Gastrocnemius medialis (tissue), 4 donors: ENCODE results near the gene PID1. TPM values are rescaled to one million over a fixed set of nuclear protein-coding genes. Genes with fewer than 3 reads are reported as not detected.

Experiments used
- ATAC-seq, 2 donors: fragments of 150-250 bp; one replicate each; pipeline ENCODE4 v1.9.1; 2016
- DNase-seq, 2 donors: peaks; one replicate each; pipeline ENCODE4 v3.0.0-alpha.2; 2019
- H3K27ac ChIP-seq, 4 donors: fragments of 200-600 bp; sonication (generic); 1 replicate in 1 of 4; 2 replicates in 3 of 4; pipeline ENCODE4 v1.5.1; 2016 to 2018; ENCODE audit warnings: mild to moderate bottlenecking in 2 of 4, moderate library complexity in 1 of 4
- H3K27me3 ChIP-seq, 3 donors: fragments of 200-600 bp; sonication (generic) in 2 of 3; 1 replicate in 1 of 3; 2 replicates in 2 of 3; pipeline versions ENCODE4 v1.5.1 to v1.6.0; 2016 to 2019; ENCODE audit warnings: mild to moderate bottlenecking in 1 of 3, moderate library complexity in 1 of 3
- H3K36me3 ChIP-seq, 2 donors: fragments of 200-600 bp; sonication (generic) in 1 of 2; one replicate each; pipeline ENCODE4 v1.5.1; 2017 to 2018
- H3K4me1 ChIP-seq, 2 donors: fragments of 200-600 bp; sonication (generic) in 1 of 2; one replicate each; pipeline ENCODE4 v1.5.1; 2016 to 2017; ENCODE audit warnings: mild to moderate bottlenecking in 2 of 2
- H3K4me3 ChIP-seq, 4 donors: fragments of 200-600 bp; sonication (generic) in 3 of 4; 1 replicate in 1 of 4; 2 replicates in 3 of 4; pipeline ENCODE4 v1.5.1; 2016 to 2019; ENCODE audit warnings: mild to moderate bottlenecking in 2 of 4
- H3K9me3 ChIP-seq, 3 donors: fragments of 200-600 bp; sonication (generic) in 2 of 3; 1 replicate in 1 of 3; 2 replicates in 2 of 3; pipeline ENCODE4 v1.5.1; 2016 to 2019
- CTCF ChIP-seq, 5 experiments: fragments of 450-650 bp in 3 of 5; fragments of 200-600 bp in 2 of 5; sonication (generic) in 2 of 5; IDR thresholded peaks in 4 of 5; conservative IDR thresholded peaks in 1 of 5; 1 replicate in 4 of 5; 2 replicates in 1 of 5; pipeline ENCODE4 v1.5.1; 2016 to 2019; ENCODE audit warnings: antibody characterized with exemption in 5 of 5, mild to moderate bottlenecking in 3 of 5, moderate library complexity in 3 of 5
- POLR2A ChIP-seq, 2 donors: fragments of 450-650 bp; IDR thresholded peaks; one replicate each; pipeline ENCODE4 v1.6.1; 2017; ENCODE audit warnings: antibody characterized with exemption in 2 of 2, mild to moderate bottlenecking in 2 of 2, moderate library complexity in 2 of 2
- in situ Hi-C, 4 donors: fragments of 200-750 bp; cut with MboI; loops; one replicate each; pipeline versions ENCODE4 v1.15.0 to v1.8.0; 2017; ENCODE audit warnings: low sequenced_read_pairs in 4 of 4
- intact Hi-C: fragments of 100-400 bp; cut with DNase I; formaldehyde crosslinking; loops from one replicate; pipeline ENCODE4 v1.15.1; 2023; ENCODE audit warnings: low total_unique reads
- total RNA-seq, 4 donors: library from RNA; depleted of rRNA; stranded (reverse); fragments of >200 nt; gene quantifications; one replicate each; pipeline versions ENCODE4 v1.1.0 to v1.2.3, GENCODE V29; 2016

The PID1 gene
- total RNA-seq, 4 donors from 2014 or later: 11.3 to 24.3 (median 19.5) TPM

DNA sequence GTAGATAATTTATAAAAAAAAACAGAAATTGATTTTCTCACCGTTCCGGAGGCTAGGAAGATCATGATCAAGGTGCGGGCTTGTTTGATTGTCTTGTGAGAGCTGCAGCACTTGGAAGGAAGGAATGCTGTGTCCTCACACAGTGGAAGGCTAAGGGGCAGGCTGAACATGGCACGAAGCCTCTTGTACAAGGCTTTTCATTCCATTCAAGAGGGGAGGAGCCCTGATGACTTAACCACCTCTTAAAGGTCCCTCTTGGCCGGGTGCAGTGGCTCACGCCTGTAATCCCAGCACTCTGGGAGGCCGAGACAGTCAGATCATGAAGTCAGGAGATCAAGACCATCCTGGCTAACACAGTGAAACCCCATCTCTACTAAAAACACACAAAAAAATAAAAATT lies 39.2 kb downstream of the PID1 start:
- Histone ChIP-seq H3K4me3 (no peak overlapping the region), H3K9me3 (peaks cover 0 to 4% (median 0%) of the 10 kb centered on the region in 3 donors), H3K4me1 (no peaks in the 10 kb centered on the region), H3K36me3 (no peaks in the 10 kb centered on the region), H3K27ac (no peak overlapping the region), H3K27me3 (no peaks in the 10 kb centered on the region)
- in situ Hi-C loops: no loop called here
- intact Hi-C loops: no loop called here
- DNase-seq (no peak), ATAC-seq (no peak)
- TF ChIP-seq POLR2A (IDR thresholded peaks at IDR 0.05) (no peak), CTCF (IDR thresholded peaks at IDR 0.05 in 4 of 5, conservative IDR thresholded peaks at IDR 0.05 in 1 of 5) (no peak)

GRCh38 chr2:229231328-229231868 lies 39.7 kb downstream of the PID1 start:
- no peaks in the 10 kb centered on the region for H3K36me3 ChIP-seq
- DNase-seq (no peak), ATAC-seq (no peak)
- in situ Hi-C loops (no loop called here), intact Hi-C loops (no loop called here)
- no peak overlapping the region for H3K4me3 ChIP-seq
- no peaks in the 10 kb centered on the region for H3K27me3 ChIP-seq
- TF ChIP-seq POLR2A (IDR thresholded peaks at IDR 0.05) (no peak), CTCF (IDR thresholded peaks at IDR 0.05 in 4 of 5, conservative IDR thresholded peaks at IDR 0.05 in 1 of 5) (no peak)
- H3K9me3 ChIP-seq: peaks cover 0 to 4% (median 0%) of the 10 kb centered on the region in 3 donors
- H3K27ac ChIP-seq: peak overlapping the region in 3 of 4 donors; percentile 5 to 22 (median 8)
- no peaks in the 10 kb centered on the region for H3K4me1 ChIP-seq

DNA sequence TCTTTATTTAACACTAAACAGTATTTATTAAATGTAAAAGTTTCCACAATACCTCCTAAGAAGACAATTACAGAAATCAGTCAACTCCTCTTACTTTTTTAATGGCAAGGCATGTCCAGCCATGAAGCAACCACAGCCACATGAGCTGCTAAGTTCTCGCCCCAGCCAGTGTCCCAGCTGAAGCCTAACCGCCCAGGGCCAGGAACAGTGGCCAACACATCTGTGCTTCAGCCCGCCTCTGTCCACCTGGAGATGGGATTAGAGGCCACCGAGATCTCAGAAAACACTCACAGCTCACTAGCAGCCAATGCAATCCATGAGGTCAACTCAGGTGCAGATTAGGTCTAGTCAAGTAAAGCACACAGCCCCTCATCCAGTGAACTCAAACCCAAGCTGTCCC lies 40.2 kb downstream of the PID1 start:
- Histone ChIP-seq H3K27me3 (no peaks in the 10 kb centered on the region), H3K36me3 (no peaks in the 10 kb centered on the region), H3K9me3 (peaks cover 0 to 4% (median 0%) of the 10 kb centered on the region in 3 donors), H3K27ac (peak overlapping the region in 3 of 4 donors; percentile 5 to 22 (median 8)), H3K4me1 (no peaks in the 10 kb centered on the region), H3K4me3 (no peak overlapping the region)
- no peak for TF ChIP-seq POLR2A (IDR thresholded peaks at IDR 0.05)
- no peak for TF ChIP-seq CTCF (IDR thresholded peaks at IDR 0.05 in 4 of 5, conservative IDR thresholded peaks at IDR 0.05 in 1 of 5)
- ATAC-seq (peak in 1 of 2 donors; percentile 55), DNase-seq (peak; percentile 43 to 62)
- in situ Hi-C loops: no loop called here
- intact Hi-C loops: no loop called here

- ATAC-seq: no peak
- H3K4me3 ChIP-seq: no peak overlapping the region
- no peak for DNase-seq
- peaks cover 0 to 4% (median 0%) of the 10 kb centered on the region in 3 donors for H3K9me3 ChIP-seq
- no peak overlapping the region for H3K27ac ChIP-seq
- intact Hi-C loops (no loop called here), in situ Hi-C loops (no loop called here)
- H3K4me1 ChIP-seq: no peaks in the 10 kb centered on the region
- no peak for TF ChIP-seq POLR2A (IDR thresholded peaks at IDR 0.05)
- no peak for TF ChIP-seq CTCF (IDR thresholded peaks at IDR 0.05 in 4 of 5, conservative IDR thresholded peaks at IDR 0.05 in 1 of 5)
- no peaks in the 10 kb centered on the region for H3K27me3 ChIP-seq
- H3K36me3 ChIP-seq: no peaks in the 10 kb centered on the region
Measured at GRCh38 chr2:229230256-229230655, 40.8 kb downstream of the PID1 start.

- TF ChIP-seq POLR2A (IDR thresholded peaks at IDR 0.05) (no peak), CTCF (IDR thresholded peaks at IDR 0.05 in 4 of 5, conservative IDR thresholded peaks at IDR 0.05 in 1 of 5) (no peak)
- Histone ChIP-seq H3K27ac (no peak overlapping the region), H3K9me3 (no peaks in the 10 kb centered on the region), H3K4me1 (no peaks in the 10 kb centered on the region), H3K4me3 (no peak overlapping the region), H3K36me3 (no peaks in the 10 kb centered on the region), H3K27me3 (no peaks in the 10 kb centered on the region)
- DNase-seq: peak; percentile 15 to 36
- in situ Hi-C loops: no loop called here
- ATAC-seq: peak in 1 of 2 donors; percentile 57
- intact Hi-C loops: no loop called here
Measured at GRCh38 chr2:229226382-229226781, 44.7 kb downstream of the PID1 start.
